ENCODE results near the gene ZNF444.
"Not testable (repeated sequence)": the region's sequence is repeated elsewhere in the genome, so short reads cannot be mapped to it uniquely, and the experiment has no call there.

Gene ZNF444

GRCh38 chr19:56177564-56178243, 36.6 kb downstream of the ZNF444 start:
- no peak for DNase-seq (ENCODE audit: low read depth)

DNA sequence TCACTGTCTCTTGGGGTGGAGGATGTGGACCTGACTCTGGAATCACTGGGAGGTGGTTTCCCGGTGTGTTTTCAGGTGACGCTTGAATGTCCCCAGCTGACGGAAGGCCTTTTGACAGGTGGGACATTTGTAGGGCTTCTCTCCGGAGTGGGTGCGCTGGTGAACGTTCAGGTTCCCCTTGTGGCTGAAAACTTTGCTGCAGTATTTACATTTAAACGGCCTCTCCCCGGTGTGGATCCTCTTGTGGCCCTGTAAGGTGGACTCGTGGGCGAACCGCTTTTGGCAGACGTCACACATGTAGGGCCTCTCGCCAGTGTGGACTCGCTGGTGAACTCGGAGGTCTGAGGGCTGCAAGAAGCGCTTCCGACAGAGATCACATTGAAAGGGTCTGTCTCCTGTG, 48.7 kb downstream of the ZNF444 start:
- DNase-seq (ENCODE audit: low read depth) = no peak

DNA sequence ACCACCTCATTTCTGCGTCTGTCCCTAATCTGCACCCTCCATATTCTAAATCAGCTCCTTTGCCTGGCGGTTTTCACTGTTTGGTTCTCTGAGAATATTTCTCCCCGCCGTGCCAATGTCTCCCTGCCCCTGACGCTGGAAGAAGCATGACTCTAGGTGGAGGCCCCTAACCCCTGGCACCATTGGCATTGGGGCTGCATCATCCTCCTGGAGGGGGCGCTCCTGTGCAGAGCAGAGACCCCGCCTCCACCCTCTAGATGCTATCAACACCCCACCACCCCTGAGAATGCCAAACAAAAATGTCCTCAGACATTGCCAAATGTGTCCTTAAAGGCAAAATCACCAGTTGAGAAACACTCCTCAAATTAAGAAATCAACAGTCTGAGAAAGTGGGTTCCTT, 50.0 kb downstream of the ZNF444 start:
- no peak for DNase-seq (ENCODE audit: low read depth)

DNA sequence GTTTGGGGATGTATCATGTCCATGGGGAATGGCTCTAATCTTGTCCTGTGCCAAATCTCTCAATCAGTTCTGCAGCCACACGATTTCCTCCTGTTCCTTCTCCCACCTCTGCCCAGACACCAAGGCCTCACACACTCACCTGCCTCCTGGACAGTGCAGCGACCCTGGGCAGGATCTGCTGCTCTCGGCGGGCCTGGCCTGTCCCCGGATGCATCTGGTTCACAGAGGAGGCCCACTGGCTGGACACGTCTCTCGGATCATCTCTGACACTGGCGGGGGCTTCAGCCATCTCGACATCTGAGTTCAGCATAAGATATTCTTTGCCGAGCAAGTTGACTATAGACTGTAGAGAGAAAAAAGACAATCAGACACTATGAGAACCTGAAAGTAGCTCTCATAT, 50.6 kb downstream of the ZNF444 start:
- DNase-seq (ENCODE audit: low read depth) = no peak

GRCh38 chr19:56193981-56194640, 53.0 kb downstream of the ZNF444 start:
- DNase-seq (ENCODE audit: low read depth) = no peak

- not testable (repeated sequence) for DNase-seq (ENCODE audit: low read depth)
These were observed 56.6 kb downstream of the ZNF444 start, which contains the start of gene ZSCAN5B for GRCh38 chr19:56197646-56198045. Gene ZSCAN5B (minus strand): TSS chr19:56197783. CDS start chr19:56193052, 4,731 bp downstream.

- no peak for DNase-seq (ENCODE audit: low read depth)
These were observed 58.6 kb downstream of the ZNF444 start for GRCh38 chr19:56199687-56200086.

DNA sequence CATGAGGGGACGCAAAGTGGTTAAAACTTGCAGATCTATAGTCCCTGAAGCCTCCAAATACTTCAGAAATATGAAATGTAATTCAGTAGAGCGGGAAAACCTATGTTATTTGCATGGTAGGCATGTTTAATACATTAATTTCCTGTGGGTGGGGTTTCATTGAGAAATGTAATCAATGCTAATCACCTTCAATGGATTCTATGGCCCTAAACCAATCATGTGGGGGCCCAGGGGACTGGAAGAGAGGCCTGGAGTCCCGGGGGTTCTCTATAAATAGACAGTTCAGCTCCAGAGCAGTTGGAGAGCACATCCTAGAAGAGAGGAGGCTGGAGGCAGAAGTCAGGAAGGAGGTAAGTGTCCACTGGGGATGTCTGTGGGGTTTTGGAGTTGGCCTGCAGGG, 60.9 kb downstream of the ZNF444 start, which contains the start of gene ZSCAN5C:
TSS of gene ZSCAN5C (plus strand) at position 301 of the 400 bp plus-strand sequence. CDS start 3,641 bp downstream, outside the sequence.
- no peak for DNase-seq (ENCODE audit: low read depth)

DNA sequence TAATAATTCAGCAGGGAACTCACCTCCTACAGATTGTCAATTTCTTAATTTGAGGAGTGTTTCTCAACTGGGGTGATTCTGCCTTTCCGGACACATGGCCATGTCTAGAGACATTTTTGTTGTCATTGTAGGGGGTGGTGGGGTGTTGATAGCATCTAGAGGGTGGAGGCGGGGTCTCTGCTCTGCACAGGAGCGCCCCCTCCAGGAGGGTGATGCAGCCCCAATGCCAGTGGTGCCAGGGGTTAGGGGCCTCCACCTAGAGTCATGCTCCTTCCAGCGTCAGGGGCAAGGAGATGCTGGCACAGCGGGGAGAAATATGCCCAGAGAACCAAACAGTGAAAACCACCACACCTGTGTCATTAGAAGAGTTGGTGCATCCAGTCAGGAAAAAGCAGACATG, 66.5 kb downstream of the ZNF444 start:
- not testable (repeated sequence) for DNase-seq (ENCODE audit: low read depth)

DNA sequence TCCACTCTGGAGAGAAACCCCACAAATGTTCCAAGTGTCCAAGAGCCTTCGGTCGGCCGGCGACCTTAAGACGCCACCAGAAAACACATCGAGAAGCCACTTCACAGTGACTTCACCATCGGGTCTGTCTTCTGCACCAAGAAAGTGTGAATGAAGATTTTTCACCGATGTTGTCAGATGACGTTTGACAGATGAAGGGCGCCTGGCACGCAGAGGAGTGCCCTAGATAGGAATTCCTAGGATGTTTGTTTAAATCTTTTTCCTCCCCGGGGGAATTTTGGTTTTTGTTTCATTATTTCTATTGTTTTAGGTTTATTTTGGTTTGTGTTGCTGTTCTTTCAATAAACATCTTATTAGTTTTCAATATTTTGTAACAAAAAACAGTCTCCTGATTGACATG, 68.0 kb downstream of the ZNF444 start:
- no peak for DNase-seq (ENCODE audit: low read depth)

DNA sequence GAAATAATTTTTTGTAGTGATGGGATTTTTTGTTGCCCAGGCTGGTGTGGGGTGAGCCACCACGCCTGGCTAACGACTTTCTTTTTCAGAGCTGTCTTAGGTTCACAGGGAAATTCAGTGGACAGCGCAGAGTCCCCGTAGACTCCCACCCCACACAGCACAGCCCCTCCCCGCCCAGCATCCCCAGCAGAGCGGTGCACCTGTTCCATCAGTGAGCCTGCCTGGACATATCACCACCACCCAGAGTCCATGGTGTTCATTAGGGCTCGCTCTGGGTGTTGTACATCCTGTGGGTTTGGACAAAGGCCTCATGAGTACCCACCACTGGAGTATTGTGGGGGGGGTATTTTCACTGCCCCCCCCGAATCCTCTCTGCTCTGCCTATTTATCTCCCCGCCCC, 68.9 kb downstream of the ZNF444 start:
- not testable (repeated sequence) for DNase-seq (ENCODE audit: low read depth)
